Measurements from ENCODE around the gene EDC4.
"Not testable (repeated sequence)": the region's sequence is repeated elsewhere in the genome, so short reads cannot be mapped to it uniquely, and the experiment has no call there.

Gene EDC4, protein sequence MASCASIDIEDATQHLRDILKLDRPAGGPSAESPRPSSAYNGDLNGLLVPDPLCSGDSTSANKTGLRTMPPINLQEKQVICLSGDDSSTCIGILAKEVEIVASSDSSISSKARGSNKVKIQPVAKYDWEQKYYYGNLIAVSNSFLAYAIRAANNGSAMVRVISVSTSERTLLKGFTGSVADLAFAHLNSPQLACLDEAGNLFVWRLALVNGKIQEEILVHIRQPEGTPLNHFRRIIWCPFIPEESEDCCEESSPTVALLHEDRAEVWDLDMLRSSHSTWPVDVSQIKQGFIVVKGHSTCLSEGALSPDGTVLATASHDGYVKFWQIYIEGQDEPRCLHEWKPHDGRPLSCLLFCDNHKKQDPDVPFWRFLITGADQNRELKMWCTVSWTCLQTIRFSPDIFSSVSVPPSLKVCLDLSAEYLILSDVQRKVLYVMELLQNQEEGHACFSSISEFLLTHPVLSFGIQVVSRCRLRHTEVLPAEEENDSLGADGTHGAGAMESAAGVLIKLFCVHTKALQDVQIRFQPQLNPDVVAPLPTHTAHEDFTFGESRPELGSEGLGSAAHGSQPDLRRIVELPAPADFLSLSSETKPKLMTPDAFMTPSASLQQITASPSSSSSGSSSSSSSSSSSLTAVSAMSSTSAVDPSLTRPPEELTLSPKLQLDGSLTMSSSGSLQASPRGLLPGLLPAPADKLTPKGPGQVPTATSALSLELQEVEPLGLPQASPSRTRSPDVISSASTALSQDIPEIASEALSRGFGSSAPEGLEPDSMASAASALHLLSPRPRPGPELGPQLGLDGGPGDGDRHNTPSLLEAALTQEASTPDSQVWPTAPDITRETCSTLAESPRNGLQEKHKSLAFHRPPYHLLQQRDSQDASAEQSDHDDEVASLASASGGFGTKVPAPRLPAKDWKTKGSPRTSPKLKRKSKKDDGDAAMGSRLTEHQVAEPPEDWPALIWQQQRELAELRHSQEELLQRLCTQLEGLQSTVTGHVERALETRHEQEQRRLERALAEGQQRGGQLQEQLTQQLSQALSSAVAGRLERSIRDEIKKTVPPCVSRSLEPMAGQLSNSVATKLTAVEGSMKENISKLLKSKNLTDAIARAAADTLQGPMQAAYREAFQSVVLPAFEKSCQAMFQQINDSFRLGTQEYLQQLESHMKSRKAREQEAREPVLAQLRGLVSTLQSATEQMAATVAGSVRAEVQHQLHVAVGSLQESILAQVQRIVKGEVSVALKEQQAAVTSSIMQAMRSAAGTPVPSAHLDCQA (N-terminal part only)

GRCh38 chr16:67872631-67873434 is at the start of gene EDC4:
EDC4 (plus strand) TSS chr16:67873052; CDS start chr16:67873262, 210 bp downstream.
- peak; percentile 92 for DNase-seq (ENCODE audit: low spot score)

DNA sequence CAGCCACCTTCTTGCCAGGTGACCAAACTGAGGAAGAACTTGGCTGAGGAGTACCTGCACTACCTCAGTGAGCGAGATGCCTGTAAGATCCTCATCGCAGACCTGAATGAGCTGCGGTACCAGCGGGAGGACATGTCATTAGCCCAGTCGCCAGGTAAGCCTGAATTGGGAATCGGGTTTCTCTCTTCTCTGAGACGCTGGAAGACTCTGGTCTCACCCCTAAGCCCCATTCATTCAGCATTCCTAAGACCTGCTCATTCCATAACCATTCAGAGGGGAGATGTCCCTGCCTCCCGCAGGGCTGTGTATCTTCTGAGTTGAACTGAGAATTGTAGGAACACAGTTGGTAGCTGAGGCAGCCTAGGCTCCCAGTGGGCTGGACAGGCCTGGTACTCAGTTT is 47.7 kb upstream of the EDC4 start:
- DNase-seq (ENCODE audit: low spot score): no peak

DNA sequence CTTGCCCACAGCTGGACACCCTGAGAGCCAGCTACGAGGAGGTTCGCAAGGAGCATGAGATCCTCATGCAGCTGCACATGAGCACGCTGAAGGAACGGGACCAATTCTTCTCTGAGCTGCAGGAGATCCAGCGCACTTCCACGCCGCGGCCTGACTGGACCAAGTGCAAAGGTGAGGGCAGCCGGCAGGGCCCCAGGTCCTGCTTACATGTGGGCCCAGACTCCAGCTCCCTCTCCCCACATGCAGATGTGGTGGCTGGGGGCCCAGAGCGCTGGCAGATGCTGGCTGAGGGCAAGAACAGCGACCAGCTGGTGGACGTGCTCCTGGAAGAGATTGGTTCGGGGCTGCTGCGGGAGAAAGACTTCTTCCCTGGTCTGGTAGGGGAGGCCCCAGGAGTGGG is 46.9 kb upstream of the EDC4 start:
- no peak for DNase-seq (ENCODE audit: low spot score)

- no peak for DNase-seq (ENCODE audit: low spot score)
These were observed 44.2 kb upstream of the EDC4 start for GRCh38 chr16:67828651-67829050.

DNA sequence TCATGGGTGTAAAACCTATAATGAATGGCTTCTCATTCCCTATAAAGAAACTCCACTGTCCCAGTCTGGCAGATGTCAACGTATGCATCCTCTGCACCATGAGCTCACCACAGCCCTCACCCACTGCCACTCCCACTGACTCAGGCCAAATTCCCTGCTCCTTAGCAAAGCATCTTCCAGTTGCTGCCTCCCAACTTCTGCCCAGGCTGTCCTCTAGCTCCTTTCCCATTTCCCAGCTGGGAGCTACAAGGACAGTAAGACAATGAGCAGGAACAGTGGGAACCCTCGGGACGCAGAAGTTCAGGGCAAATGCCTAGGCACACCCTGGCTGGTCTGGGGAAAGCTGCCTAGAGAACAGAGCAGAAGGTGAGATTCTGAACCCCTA is 39.8 kb upstream of the EDC4 start:
- DNase-seq (ENCODE audit: low spot score): peak; percentile 89

- DNase-seq (ENCODE audit: low spot score): peak; percentile 96
These were observed 39.2 kb upstream of the EDC4 start for GRCh38 chr16:67833415-67834241.

GRCh38 chr16:67834242-67834614 is 38.6 kb upstream of the EDC4 start:
- DNase-seq (ENCODE audit: low spot score): no peak

DNA sequence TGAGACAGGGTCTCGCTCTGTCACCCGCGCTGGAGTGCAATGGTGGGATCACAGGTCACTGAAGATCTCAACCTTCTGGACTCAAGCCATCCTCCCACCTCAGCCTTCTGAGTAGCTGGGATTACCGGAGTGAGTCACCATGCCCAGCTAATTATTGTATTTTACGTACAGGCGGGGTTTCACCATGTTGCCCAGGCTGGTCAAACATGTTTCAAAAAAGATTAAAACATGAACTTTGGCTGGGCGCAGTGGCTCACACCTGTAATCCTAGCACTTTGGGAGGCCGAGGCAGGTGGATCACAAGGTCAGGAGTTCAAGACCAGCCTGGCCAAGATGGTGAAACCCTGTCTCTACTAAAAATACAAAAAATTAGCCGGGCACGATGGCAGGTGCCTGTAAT is 35.7 kb upstream of the EDC4 start:
- not testable (repeated sequence) for DNase-seq (ENCODE audit: low spot score)

DNA sequence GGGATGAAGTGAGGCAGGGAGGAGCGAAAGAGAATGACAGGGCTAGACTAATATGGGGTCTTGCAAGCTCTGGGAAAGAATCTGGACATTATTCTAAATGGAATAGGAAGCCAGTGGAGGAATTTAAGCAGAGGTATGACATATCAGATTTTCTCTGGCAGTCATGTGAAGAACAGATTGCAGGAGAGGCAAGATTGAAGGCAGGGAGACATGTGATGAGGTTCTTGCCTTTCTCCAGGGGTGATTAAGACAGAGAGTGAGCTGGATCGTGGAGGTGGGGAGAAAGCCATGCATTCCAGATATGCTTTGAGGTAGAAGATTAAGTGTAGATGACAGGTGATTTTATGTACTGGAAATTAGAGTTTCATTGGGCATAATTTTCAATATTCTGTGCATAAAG is 35.0 kb upstream of the EDC4 start:
- DNase-seq (ENCODE audit: low spot score): no peak

DNA sequence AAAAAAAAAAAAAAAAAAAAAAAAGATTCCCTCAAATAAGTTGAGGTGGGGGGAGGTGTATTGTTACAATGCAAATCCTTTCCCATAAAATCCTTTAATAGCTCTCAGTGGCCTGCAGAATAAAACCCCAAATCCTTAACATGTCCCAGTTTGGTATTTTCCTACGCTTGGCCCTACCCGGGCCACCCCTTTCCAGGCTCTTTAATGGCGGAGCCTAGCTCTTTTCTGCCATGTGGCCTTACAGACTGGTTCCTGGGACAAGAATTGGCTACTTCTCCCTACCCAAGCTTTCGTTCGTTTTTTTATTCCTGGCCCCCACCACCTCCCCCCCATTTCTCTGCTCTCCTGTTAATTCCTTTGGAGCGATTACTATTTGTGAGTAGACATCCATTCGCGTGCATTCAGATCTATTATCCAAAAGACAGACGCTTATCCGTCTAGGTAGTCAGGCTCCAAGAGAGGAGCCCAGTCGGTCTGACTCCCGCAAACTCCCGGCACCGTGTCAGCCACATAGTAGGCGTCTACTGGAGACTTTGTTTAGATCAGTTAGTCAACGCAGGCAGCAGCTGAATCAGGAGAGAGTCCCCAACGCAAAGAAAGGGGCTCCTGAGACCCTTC is 31.5 kb upstream of the EDC4 start:
- DNase-seq (ENCODE audit: low spot score): no peak

GRCh38 chr16:67841816-67842508 is 30.9 kb upstream of the EDC4 start, which contains the start of gene THAP11:
THAP11 (plus strand) TSS chr16:67842320; CDS start chr16:67842555, 235 bp downstream.
- DNase-seq (ENCODE audit: low spot score): peak; percentile 95

DNA sequence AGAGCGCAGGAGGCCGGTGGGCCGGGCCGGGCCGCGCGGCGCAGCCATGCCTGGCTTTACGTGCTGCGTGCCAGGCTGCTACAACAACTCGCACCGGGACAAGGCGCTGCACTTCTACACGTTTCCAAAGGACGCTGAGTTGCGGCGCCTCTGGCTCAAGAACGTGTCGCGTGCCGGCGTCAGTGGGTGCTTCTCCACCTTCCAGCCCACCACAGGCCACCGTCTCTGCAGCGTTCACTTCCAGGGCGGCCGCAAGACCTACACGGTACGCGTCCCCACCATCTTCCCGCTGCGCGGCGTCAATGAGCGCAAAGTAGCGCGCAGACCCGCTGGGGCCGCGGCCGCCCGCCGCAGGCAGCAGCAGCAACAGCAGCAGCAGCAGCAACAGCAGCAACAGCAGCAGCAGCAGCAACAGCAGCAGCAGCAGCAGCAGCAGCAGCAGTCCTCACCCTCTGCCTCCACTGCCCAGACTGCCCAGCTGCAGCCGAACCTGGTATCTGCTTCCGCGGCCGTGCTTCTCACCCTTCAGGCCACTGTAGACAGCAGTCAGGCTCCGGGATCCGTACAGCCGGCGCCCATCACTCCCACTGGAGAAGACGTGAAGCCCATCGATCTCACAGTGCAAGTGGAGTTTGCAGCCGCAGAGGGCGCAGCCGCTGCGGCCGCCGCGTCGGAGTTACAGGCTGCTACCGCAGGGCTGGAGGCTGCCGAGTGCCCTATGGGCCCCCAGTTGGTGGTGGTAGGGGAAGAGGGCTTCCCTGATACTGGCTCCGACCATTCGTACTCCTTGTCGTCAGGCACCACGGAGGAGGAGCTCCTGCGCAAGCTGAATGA is 30.1 kb upstream of the EDC4 start:
- peak; percentile 64 for DNase-seq (ENCODE audit: low spot score)

GRCh38 chr16:67843343-67843765 is 29.5 kb upstream of the EDC4 start:
- peak; percentile 57 for DNase-seq (ENCODE audit: low spot score)

- DNase-seq (ENCODE audit: low spot score): peak; percentile 60
These were observed 28.4 kb upstream of the EDC4 start for GRCh38 chr16:67844497-67844896.

DNA sequence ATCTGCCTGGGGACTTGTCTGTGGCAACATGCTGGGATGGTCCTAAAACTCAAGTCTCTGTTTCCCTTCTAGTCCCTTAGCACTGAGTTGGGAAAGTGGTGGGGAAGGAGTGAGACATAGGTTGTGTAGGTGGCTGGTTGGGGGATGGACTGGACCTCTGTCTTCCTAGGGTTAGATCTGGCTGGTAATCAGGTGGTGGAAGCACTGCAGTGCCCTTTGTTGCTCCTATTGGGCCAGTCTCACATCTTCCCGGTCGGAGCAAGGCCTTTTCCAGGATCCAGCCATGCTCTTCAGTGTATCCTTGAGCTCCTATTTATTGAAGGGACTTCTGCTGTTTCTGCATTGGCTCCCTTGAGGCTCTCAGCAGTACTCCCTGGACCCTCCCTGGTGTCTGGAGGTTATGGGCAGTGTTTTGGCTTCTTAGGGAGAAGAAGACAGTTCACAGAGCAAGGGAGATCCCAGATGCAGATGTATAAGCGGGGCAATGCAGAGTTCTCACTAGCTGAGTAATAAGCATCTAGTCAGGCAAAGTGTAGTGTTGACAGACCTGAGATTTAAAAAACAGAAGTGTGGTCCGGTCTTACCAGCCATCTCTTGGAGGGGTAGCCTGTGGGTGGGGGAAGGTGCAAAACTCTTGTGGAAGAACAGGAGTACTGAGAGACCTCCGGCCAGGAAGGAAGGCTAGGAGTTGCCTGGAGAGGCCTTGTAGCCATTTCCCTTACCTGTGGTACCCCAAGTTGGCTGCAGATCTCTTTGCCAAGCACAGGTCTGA is 27.4 kb upstream of the EDC4 start:
- DNase-seq (ENCODE audit: low spot score): no peak

- no peak for DNase-seq (ENCODE audit: low spot score)
These were observed 26.9 kb upstream of the EDC4 start for GRCh38 chr16:67846063-67846319.

DNA sequence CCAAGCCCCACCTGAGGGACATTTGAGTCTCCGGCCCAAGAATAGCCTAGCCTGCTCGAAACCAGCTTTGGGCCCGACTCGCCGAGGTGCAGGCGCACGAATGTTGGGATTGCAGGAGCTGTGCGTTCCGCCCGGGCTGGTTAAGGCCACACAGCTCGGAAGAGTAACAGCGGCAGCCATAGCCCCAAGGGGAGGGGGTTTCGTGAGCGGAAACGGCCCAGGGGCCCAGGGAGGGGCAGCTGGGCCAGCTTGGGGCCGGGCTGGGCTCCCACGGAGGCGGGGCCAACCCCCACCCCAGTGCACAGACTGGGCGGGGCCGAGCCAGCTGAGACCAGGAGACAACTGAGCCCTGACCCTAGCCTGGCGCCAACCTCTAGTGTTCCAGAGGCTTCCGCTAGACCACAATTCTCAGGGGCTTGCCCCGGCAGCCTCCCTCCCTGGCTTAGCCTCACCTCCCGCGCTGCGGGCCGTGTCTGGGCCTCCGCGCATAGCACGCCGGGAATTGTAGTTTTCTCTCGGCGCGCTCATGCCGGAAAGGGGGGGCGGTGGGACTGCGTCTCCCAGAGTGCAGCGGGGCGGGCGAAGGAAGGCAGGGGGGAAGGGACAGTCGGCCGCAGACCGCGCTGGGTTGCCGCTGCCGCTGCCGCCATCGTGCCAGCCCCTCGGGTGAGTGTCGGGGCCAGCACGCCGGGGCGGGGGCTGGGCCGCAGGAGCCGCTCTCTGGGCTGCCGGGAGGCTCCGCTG is 26.4 kb upstream of the EDC4 start, which contains the start of gene NUTF2:
Gene NUTF2, plus strand, starts transcription at position 614 of the 744 bp plus-strand sequence. CDS start 18,198 bp downstream, outside the sequence.
- peak; percentile 94 for DNase-seq (ENCODE audit: low spot score)
